ENCODE measurements around the gene ATP8A2.

Gene ATP8A2

GRCh38 chr13:25378528-25378927 lies 6.8 kb downstream of the ATP8A2 start:
- H3K27me3 ChIP-seq (replicated peaks; ENCODE audit: control insufficient read depth, insufficient read depth, low read length): no peaks in the 10 kb centered on the region; the same call in none of the 2 replicates

GRCh38 chr13:25379011-25379410 lies 7.2 kb downstream of the ATP8A2 start:
- H3K36me3 ChIP-seq (ENCODE audit: control insufficient read depth, insufficient read depth, low read length): no peaks in the 10 kb centered on the region
- H3K27me3 ChIP-seq (replicated peaks; ENCODE audit: control insufficient read depth, insufficient read depth, low read length): no peaks in the 10 kb centered on the region; the same call in 1 of the 2 replicates
- no peak for DNase-seq (ENCODE audit: extremely low read depth, insufficient read length)
- no peak for TF ChIP-seq CTCF (IDR thresholded peaks at IDR 0.05; ENCODE audit: insufficient read depth, low read length, poor library complexity, severe bottlenecking)
- H3K4me3 ChIP-seq (replicated peaks; ENCODE audit: low read depth, low read length): no peak overlapping the region

More at GRCh38 chr13:25378528-25378927, 6.8 kb downstream of the ATP8A2 start:
- Histone ChIP-seq H3K36me3 (ENCODE audit: control insufficient read depth, insufficient read depth, low read length) (no peaks in the 10 kb centered on the region), H3K4me3 (replicated peaks; ENCODE audit: low read depth, low read length) (no peak overlapping the region)
- TF ChIP-seq CTCF (IDR thresholded peaks at IDR 0.05; ENCODE audit: insufficient read depth, low read length, poor library complexity, severe bottlenecking): no peak
- DNase-seq (ENCODE audit: extremely low read depth, insufficient read length): no peak

- TF ChIP-seq CTCF (IDR thresholded peaks at IDR 0.05; ENCODE audit: insufficient read depth, low read length, poor library complexity, severe bottlenecking): no peak
- Histone ChIP-seq H3K27me3 (replicated peaks; ENCODE audit: control insufficient read depth, insufficient read depth, low read length) (no peaks in the 10 kb centered on the region), H3K36me3 (ENCODE audit: control insufficient read depth, insufficient read depth, low read length) (no peaks in the 10 kb centered on the region), H3K4me3 (replicated peaks; ENCODE audit: low read depth, low read length) (no peak overlapping the region)
- DNase-seq (ENCODE audit: extremely low read depth, insufficient read length): no peak
Observed at GRCh38 chr13:25380082-25380481, 8.3 kb downstream of the ATP8A2 start.

GRCh38 chr13:25380741-25381324 lies 9.1 kb downstream of the ATP8A2 start:
- no peak for TF ChIP-seq CTCF (IDR thresholded peaks at IDR 0.05; ENCODE audit: insufficient read depth, low read length, poor library complexity, severe bottlenecking)
- DNase-seq (ENCODE audit: extremely low read depth, insufficient read length): no peak
- H3K4me3 ChIP-seq (replicated peaks; ENCODE audit: low read depth, low read length): no peak overlapping the region
- no peaks in the 10 kb centered on the region for H3K36me3 ChIP-seq (ENCODE audit: control insufficient read depth, insufficient read depth, low read length)
- no peaks in the 10 kb centered on the region for H3K27me3 ChIP-seq (replicated peaks; ENCODE audit: control insufficient read depth, insufficient read depth, low read length)

GRCh38 chr13:25384758-25385410 lies 13.1 kb downstream of the ATP8A2 start:
- DNase-seq (ENCODE audit: extremely low read depth, insufficient read length): no peak
- Histone ChIP-seq H3K27me3 (replicated peaks; ENCODE audit: control insufficient read depth, insufficient read depth, low read length) (no peaks in the 10 kb centered on the region), H3K36me3 (ENCODE audit: control insufficient read depth, insufficient read depth, low read length) (no peaks in the 10 kb centered on the region), H3K4me3 (replicated peaks; ENCODE audit: low read depth, low read length) (no peak overlapping the region)
- TF ChIP-seq CTCF (IDR thresholded peaks at IDR 0.05; ENCODE audit: insufficient read depth, low read length, poor library complexity, severe bottlenecking): no peak

All from GM06990 (cell line).